Natural killer cell (primary cell): Measurements from ENCODE around the gene ZNF786. TPM values are rescaled to one million over a fixed set of nuclear protein-coding genes. Genes with fewer than 3 reads are reported as not detected.
"Not testable (repeated sequence)": the region's sequence is repeated elsewhere in the genome, so short reads cannot be mapped to it uniquely, and the experiment has no call there.

Experiments used
- ATAC-seq, 3 donors: fragments of 150-1000 bp in 2 of 3; fragments of 200-7000 bp in 1 of 3; cut with Tn5 transposase; 1 replicate in 1 of 3; 2 replicates in 2 of 3; pipeline ENCODE4 v1.10.0; 2021; ENCODE audit warnings: mild to moderate bottlenecking in 2 of 3, moderate library complexity in 2 of 3
- DNase-seq, 2 donors: peaks; one replicate each; pipeline versions ENCODE4 v3.0.0 to v3.0.0-alpha.2; 2013 to 2021; ENCODE audit warnings: mixed read lengths in 1 of 2
- H3K27ac ChIP-seq: one replicate; pipeline ENCODE4 v1.5.1; 2013; ENCODE audit warnings: mild to moderate bottlenecking, low read length
- H3K27me3 ChIP-seq: one replicate; pipeline ENCODE4 v1.6.1; 2013; ENCODE audit warnings: low read length; ENCODE audit not compliant: control insufficient read depth, insufficient read depth
- H3K36me3 ChIP-seq: one replicate; pipeline ENCODE4 v1.6.1; 2013; ENCODE audit warnings: low read length; ENCODE audit not compliant: control insufficient read depth, insufficient read depth
- H3K4me1 ChIP-seq: one replicate; pipeline ENCODE4 v1.6.1; 2013; ENCODE audit warnings: low read length; ENCODE audit not compliant: control insufficient read depth, insufficient read depth
- H3K4me3 ChIP-seq: one replicate; pipeline ENCODE4 v1.5.1; 2013; ENCODE audit warnings: low read length
- H3K9me3 ChIP-seq: one replicate; pipeline ENCODE4 v1.6.1; 2013; ENCODE audit warnings: low read length; ENCODE audit not compliant: control insufficient read depth, insufficient read depth
- H3K27ac Mint-ChIP-seq, 2 donors: one replicate each; pipeline ENCODE4 v1.8.0; 2022; ENCODE audit warnings: mild to moderate bottlenecking in 2 of 2, mixed read lengths in 2 of 2, moderate library complexity in 1 of 2
- H3K27me3 Mint-ChIP-seq, 2 donors: one replicate each; pipeline ENCODE4 v1.8.0; 2022; ENCODE audit warnings: low read depth in 2 of 2, mixed read lengths in 2 of 2
- H3K36me3 Mint-ChIP-seq: one replicate; pipeline ENCODE4 v1.8.0; 2022; ENCODE audit warnings: mixed read lengths
- H3K4me1 Mint-ChIP-seq, 2 donors: one replicate each; pipeline ENCODE4 v1.8.0; 2022; ENCODE audit warnings: mixed read lengths in 2 of 2
- H3K4me3 Mint-ChIP-seq: one replicate; pipeline ENCODE4 v1.8.0; 2022; ENCODE audit warnings: mild to moderate bottlenecking, moderate library complexity, mixed read lengths
- H3K9me3 Mint-ChIP-seq, 2 donors: one replicate each; pipeline ENCODE4 v1.8.0; 2022; ENCODE audit warnings: mixed read lengths in 2 of 2
- CTCF ChIP-seq: fragments of 200-600 bp; IDR thresholded peaks from one replicate; pipeline ENCODE4 v1.8.0; 2022; ENCODE audit warnings: antibody characterized with exemption
- WGBS: methylation state at CpG from one replicate; pipeline ENCODE4 v1.1.7; 2013; ENCODE audit warnings: missing lambda C conversion rate; ENCODE audit not compliant: insufficient coverage; 5-methylcytosine and 5-hydroxymethylcytosine counted together
- intact Hi-C: fragments of 100-400 bp; cut with micrococcal nuclease; formaldehyde crosslinking; loops from one replicate; pipeline ENCODE4 v1.14.2; 2022
- total RNA-seq, 4 donors: library from RNA; stranded (reverse); fragments of 120-200 nt in 1 of 4; gene quantifications; one replicate each; pipeline versions ENCODE4 v1.2.3 to v1.2.4, GENCODE V29; 2013 to 2022

The ZNF786 gene
- total RNA-seq, 3 donors from 2014 or later (not counting 1 experiment from before 2014, with no cell fraction given): 3.2 to 9.1 (median 4.6) TPM

- Histone ChIP-seq H3K27me3 (no peaks in the 10 kb centered on the region), H3K4me1 (no peaks in the 10 kb centered on the region), H3K36me3 (no peaks in the 10 kb centered on the region), H3K27ac (no peak overlapping the region), H3K4me3 (no peak overlapping the region), H3K9me3 (no peaks in the 10 kb centered on the region)
- H3K36me3 Mint-ChIP-seq: no peaks in the 10 kb centered on the region
- no peaks in the 10 kb centered on the region for H3K4me1 Mint-ChIP-seq
- H3K27me3 Mint-ChIP-seq: peaks cover 0 to 3% of the 10 kb centered on the region in 2 donors
- DNase-seq: no peak
- no CpG with 5 or more reads among the region's 2 CpGs for WGBS
- intact Hi-C loops: no loop called here
- H3K4me3 Mint-ChIP-seq: no peak overlapping the region
- no peaks in the 10 kb centered on the region for H3K9me3 Mint-ChIP-seq
- H3K27ac Mint-ChIP-seq: no peak overlapping the region
- no peak for TF ChIP-seq CTCF
- ATAC-seq: no peak
These were observed 44.1 kb downstream of the ZNF786 start for GRCh38 chr7:149046416-149046815.

- 95% methylated on average over 8 of the region's 8 CpGs for WGBS
- no peak overlapping the region for H3K4me3 ChIP-seq
- H3K4me1 Mint-ChIP-seq: no peaks in the 10 kb centered on the region
- TF ChIP-seq CTCF: no peak
- H3K27me3 Mint-ChIP-seq: peaks cover 0 to 3% of the 10 kb centered on the region in 2 donors
- H3K36me3 ChIP-seq: no peaks in the 10 kb centered on the region
- no peak overlapping the region for H3K27ac Mint-ChIP-seq
- no peaks in the 10 kb centered on the region for H3K4me1 ChIP-seq
- H3K36me3 Mint-ChIP-seq: no peaks in the 10 kb centered on the region
- no peak for ATAC-seq
- H3K9me3 Mint-ChIP-seq: no peaks in the 10 kb centered on the region
- H3K27ac ChIP-seq: no peak overlapping the region
- no peaks in the 10 kb centered on the region for H3K27me3 ChIP-seq
- no peak for DNase-seq
- H3K9me3 ChIP-seq: no peaks in the 10 kb centered on the region
- intact Hi-C loops: no loop called here
- no peak overlapping the region for H3K4me3 Mint-ChIP-seq
These were observed 46.6 kb downstream of the ZNF786 start for GRCh38 chr7:149043936-149044335.

- 93% methylated on average over 1 of the region's 5 CpGs for WGBS
- H3K27me3 Mint-ChIP-seq: peaks cover 0 to 8% of the 10 kb centered on the region in 2 donors
- H3K4me1 ChIP-seq: no peaks in the 10 kb centered on the region
- H3K9me3 ChIP-seq: peaks cover 2% of the 10 kb centered on the region
- intact Hi-C loops: no loop called here
- no peak overlapping the region for H3K4me3 Mint-ChIP-seq
- ATAC-seq (no peak), DNase-seq (no peak)
- H3K27ac ChIP-seq: no peak overlapping the region
- H3K9me3 Mint-ChIP-seq: no peaks in the 10 kb centered on the region
- no peaks in the 10 kb centered on the region for H3K27me3 ChIP-seq
- no peak for TF ChIP-seq CTCF
- H3K4me1 Mint-ChIP-seq: peaks cover 11 to 15% of the 10 kb centered on the region in 2 donors
- no peaks in the 10 kb centered on the region for H3K36me3 ChIP-seq
- no peak overlapping the region for H3K27ac Mint-ChIP-seq
- no peak overlapping the region for H3K4me3 ChIP-seq
- no peaks in the 10 kb centered on the region for H3K36me3 Mint-ChIP-seq
These were observed 49.2 kb downstream of the ZNF786 start for GRCh38 chr7:149041350-149041749.

GRCh38 chr7:149038641-149039040, 51.9 kb downstream of the ZNF786 start:
- H3K9me3 Mint-ChIP-seq, H3K36me3 Mint-ChIP-seq, DNase-seq, H3K9me3 ChIP-seq, H3K27ac ChIP-seq, H3K27ac Mint-ChIP-seq, H3K27me3 Mint-ChIP-seq, intact Hi-C loops, H3K4me3 Mint-ChIP-seq, ATAC-seq, H3K4me1 ChIP-seq, H3K4me3 ChIP-seq, H3K36me3 ChIP-seq, H3K27me3 ChIP-seq: not testable (repeated sequence)
- peaks cover 11 to 15% of the 10 kb centered on the region in 2 donors for H3K4me1 Mint-ChIP-seq
- WGBS: 93% methylated on average over 26 of the region's 32 CpGs
